Breast epithelium (tissue), 4 donors: Measurements from ENCODE around the gene MAP4K1. TPM values are rescaled to one million over a fixed set of nuclear protein-coding genes. Genes with fewer than 3 reads are reported as not detected.

ENCODE experiments used
- DNase-seq, 2 donors: peaks; one replicate each; pipeline ENCODE4 v3.0.0-alpha.2; 2019; ENCODE audit warnings: low spot score in 2 of 2
- H3K27ac ChIP-seq, 2 donors: fragments of 200-600 bp; sonication (generic) in 1 of 2; one replicate each; pipeline ENCODE4 v1.5.1; 2016 to 2019; ENCODE audit warnings: mild to moderate bottlenecking in 1 of 2
- H3K27me3 ChIP-seq, 2 donors: fragments of 200-600 bp; sonication (generic) in 1 of 2; one replicate each; pipeline versions ENCODE4 v1.5.1 to v1.6.0; 2017 to 2019; ENCODE audit warnings: control low read depth in 1 of 2, mild to moderate bottlenecking in 1 of 2
- H3K36me3 ChIP-seq: fragments of 200-600 bp; one replicate; pipeline ENCODE4 v1.5.1; 2019
- H3K4me1 ChIP-seq, 2 donors: fragments of 200-600 bp; sonication (generic); one replicate each; pipeline ENCODE4 v1.5.1; 2016 to 2019; ENCODE audit warnings: control low read depth in 1 of 2
- H3K4me3 ChIP-seq, 3 donors: fragments of 200-600 bp; sonication (generic); 1 replicate in 2 of 3; 2 replicates in 1 of 3; pipeline ENCODE4 v1.5.1; 2016 to 2019; ENCODE audit warnings: mild to moderate bottlenecking in 3 of 3, moderate library complexity in 2 of 3
- H3K9me3 ChIP-seq, 2 donors: fragments of 200-600 bp; sonication (generic) in 1 of 2; one replicate each; pipeline ENCODE4 v1.5.1; 2016 to 2019; ENCODE audit warnings: control low read depth in 1 of 2
- POLR2A ChIP-seq: fragments of 450-650 bp; IDR thresholded peaks from one replicate; pipeline ENCODE4 v1.6.1; 2016; ENCODE audit warnings: antibody characterized with exemption, mild to moderate bottlenecking, moderate library complexity
- POLR2AphosphoS5 ChIP-seq, 3 donors: sonication (generic); formaldehyde crosslinking; IDR thresholded peaks; one replicate each; pipeline ENCODE4 v1.6.1; 2017; ENCODE audit warnings: antibody characterized with exemption in 3 of 3
- intact Hi-C: fragments of 100-400 bp; cut with DNase I; formaldehyde crosslinking; loops from one replicate; pipeline ENCODE4 v1.15.1; 2023; ENCODE audit warnings: low total_unique reads
- total RNA-seq, 3 donors: library from RNA; depleted of rRNA; stranded (reverse); fragments of >200 nt; gene quantifications; one replicate each; pipeline ENCODE4 v1.1.0, GENCODE V29; 2016
- TF ChIP-seq, protein P1 (sequence below), 3 donors: fragments of 450-650 bp; IDR thresholded peaks; one replicate each; pipeline ENCODE4 v1.5.1; 2016 to 2017; ENCODE audit warnings: antibody characterized with exemption in 3 of 3, mild to moderate bottlenecking in 3 of 3, moderate library complexity in 3 of 3

The MAP4K1 gene
- total RNA-seq, 3 donors from 2014 or later, result 2.5 to 9.3 (median 3.6) TPM

DNA sequence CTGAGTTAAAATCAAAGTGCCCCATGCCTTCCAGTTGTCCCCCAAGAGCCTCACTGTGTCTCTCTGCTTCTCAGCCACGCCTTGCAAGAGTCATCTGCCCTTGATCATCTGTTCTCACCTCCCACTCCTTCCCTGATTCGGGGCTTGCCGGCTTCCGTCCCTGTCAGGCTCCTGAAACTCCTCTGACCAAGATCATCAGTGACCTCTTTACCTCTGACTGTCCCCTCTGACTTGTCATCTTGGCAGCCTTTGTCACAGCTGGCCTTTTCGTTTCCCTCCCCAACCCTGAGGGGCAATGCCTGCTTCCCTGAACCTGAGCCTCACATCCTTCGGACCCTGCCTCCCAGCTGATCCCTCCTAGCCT, 66.3 kb downstream of the MAP4K1 start:
- Histone ChIP-seq H3K36me3 (no peaks in the 10 kb centered on the region), H3K9me3 (no peaks in the 10 kb centered on the region), H3K27ac (no peak overlapping the region), H3K27me3 (no peaks in the 10 kb centered on the region), H3K4me1 (no peaks in the 10 kb centered on the region), H3K4me3 (no peak overlapping the region)
- TF ChIP-seq POLR2AphosphoS5 (IDR thresholded peaks at IDR 0.05) (no peak), POLR2A (no peak)
- TF ChIP-seq, protein P1, sequence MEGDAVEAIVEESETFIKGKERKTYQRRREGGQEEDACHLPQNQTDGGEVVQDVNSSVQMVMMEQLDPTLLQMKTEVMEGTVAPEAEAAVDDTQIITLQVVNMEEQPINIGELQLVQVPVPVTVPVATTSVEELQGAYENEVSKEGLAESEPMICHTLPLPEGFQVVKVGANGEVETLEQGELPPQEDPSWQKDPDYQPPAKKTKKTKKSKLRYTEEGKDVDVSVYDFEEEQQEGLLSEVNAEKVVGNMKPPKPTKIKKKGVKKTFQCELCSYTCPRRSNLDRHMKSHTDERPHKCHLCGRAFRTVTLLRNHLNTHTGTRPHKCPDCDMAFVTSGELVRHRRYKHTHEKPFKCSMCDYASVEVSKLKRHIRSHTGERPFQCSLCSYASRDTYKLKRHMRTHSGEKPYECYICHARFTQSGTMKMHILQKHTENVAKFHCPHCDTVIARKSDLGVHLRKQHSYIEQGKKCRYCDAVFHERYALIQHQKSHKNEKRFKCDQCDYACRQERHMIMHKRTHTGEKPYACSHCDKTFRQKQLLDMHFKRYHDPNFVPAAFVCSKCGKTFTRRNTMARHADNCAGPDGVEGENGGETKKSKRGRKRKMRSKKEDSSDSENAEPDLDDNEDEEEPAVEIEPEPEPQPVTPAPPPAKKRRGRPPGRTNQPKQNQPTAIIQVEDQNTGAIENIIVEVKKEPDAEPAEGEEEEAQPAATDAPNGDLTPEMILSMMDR (IDR thresholded peaks at IDR 0.05), result no peak
- DNase-seq, result no peak
- intact Hi-C loops, result no loop called here

DNA sequence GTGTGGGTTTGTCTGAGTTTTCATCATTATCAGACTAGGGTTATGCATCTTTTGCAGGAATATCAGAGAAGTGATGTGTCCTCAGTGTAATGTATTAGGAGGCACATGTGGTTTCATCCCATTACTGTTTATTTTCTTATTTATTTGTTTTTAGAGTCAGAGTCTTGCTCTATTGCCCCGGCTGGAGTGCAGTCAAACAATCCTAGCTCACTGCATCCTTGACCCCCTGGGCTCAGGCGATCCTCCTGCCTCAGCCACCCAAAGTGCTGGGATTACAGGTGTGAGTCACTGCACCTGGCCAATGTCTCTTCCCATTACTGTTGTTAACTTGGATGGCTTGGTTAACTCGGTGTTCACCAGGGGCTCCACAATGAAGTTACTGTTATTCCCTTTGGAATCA, 67.4 kb downstream of the MAP4K1 start:
- H3K4me3 ChIP-seq, result no peak overlapping the region
- TF ChIP-seq POLR2AphosphoS5 (IDR thresholded peaks at IDR 0.05) (no peak), POLR2A (no peak)
- TF ChIP-seq, protein P1 (IDR thresholded peaks at IDR 0.05), result no peak
- no peaks in the 10 kb centered on the region for H3K9me3 ChIP-seq
- intact Hi-C loops, result no loop called here
- H3K27me3 ChIP-seq, result no peaks in the 10 kb centered on the region
- no peak for DNase-seq
- no peak overlapping the region for H3K27ac ChIP-seq
- H3K36me3 ChIP-seq, result no peaks in the 10 kb centered on the region
- no peaks in the 10 kb centered on the region for H3K4me1 ChIP-seq

DNA sequence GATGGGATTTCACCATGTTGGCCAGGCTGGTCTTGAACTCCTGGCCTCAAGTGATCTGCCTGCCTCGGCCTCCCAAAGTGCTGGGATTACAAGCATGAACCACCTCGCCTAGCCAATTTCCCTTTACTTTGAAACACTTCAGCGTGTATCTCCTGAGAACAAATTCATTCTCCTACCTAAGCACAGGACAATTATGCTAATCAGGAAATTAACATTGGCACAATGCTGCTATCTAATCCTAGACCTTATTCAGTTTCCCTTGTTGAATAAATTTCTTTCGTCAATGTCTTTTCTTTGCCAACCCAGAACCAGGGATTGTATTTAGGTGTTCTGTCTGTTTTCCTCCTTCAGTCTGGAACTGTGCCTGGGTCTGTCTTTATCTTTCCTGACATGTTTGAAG, 67.8 kb downstream of the MAP4K1 start:
- Histone ChIP-seq H3K27ac (no peak overlapping the region), H3K9me3 (no peaks in the 10 kb centered on the region), H3K36me3 (no peaks in the 10 kb centered on the region), H3K4me3 (no peak overlapping the region), H3K4me1 (no peaks in the 10 kb centered on the region), H3K27me3 (no peaks in the 10 kb centered on the region)
- intact Hi-C loops, result loop anchor here (5.0 kb wide), 1 partner anchor 47 kb away; no protein-coding TSS in a partner anchor
- no peak for TF ChIP-seq POLR2AphosphoS5 (IDR thresholded peaks at IDR 0.05)
- no peak for TF ChIP-seq POLR2A
- TF ChIP-seq, protein P1 (IDR thresholded peaks at IDR 0.05), result no peak
- no peak for DNase-seq

DNA sequence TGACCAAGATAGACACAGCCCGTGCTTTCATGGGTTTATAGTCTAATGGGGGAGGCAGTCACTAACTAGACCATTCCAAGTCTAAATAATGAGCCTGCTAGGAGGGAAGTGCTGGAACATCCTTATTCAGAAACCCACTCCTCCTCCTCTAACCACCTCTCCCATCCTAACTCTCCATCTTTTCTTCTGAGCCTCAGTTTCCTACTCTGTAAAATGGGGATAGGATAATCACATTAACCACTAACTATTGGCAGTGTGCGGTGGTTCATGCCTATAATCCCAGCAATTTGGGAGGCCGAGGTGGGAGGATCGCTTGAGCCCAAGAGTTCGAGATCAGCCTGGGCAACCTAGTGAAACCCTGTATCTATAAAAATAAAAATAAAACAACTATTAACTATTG, 68.7 kb downstream of the MAP4K1 start:
- no peak overlapping the region for H3K27ac ChIP-seq
- intact Hi-C loops, result loop anchor here (5.0 kb wide), 1 partner anchor 48 kb away; no protein-coding TSS in a partner anchor
- H3K36me3 ChIP-seq, result no peaks in the 10 kb centered on the region
- DNase-seq, result no peak
- H3K27me3 ChIP-seq, result no peaks in the 10 kb centered on the region
- TF ChIP-seq POLR2AphosphoS5 (IDR thresholded peaks at IDR 0.05) (no peak), POLR2A (no peak)
- TF ChIP-seq, protein P1 (IDR thresholded peaks at IDR 0.05), result no peak
- no peak overlapping the region for H3K4me3 ChIP-seq
- no peaks in the 10 kb centered on the region for H3K9me3 ChIP-seq
- H3K4me1 ChIP-seq, result no peaks in the 10 kb centered on the region

DNA sequence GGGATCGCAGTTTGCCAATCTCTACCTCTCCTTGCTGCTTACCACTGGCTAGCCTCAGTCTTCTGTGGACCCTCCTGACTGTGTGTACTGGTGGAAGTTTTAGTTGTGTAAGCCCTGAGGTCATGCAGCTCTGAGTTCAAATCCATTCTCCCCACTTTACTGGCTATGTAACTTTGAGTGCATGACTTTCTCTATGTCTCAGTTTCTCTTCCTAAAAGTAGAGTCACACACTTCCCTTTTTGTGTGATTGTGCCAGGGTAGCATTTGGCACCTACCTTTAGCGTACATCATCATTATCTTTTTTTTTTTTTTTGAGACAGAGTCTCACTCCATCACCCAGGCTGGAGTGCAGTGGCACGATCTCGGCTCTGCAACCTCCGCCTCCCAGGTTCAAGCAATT, 70.3 kb downstream of the MAP4K1 start:
- H3K36me3 ChIP-seq, result no peaks in the 10 kb centered on the region
- H3K9me3 ChIP-seq, result no peaks in the 10 kb centered on the region
- H3K4me3 ChIP-seq, result no peak overlapping the region
- DNase-seq, result no peak
- no peaks in the 10 kb centered on the region for H3K4me1 ChIP-seq
- intact Hi-C loops, result loop anchor here (5.0 kb wide), 1 partner anchor 50 kb away; no protein-coding TSS in a partner anchor
- H3K27ac ChIP-seq, result no peak overlapping the region
- TF ChIP-seq, protein P1 (IDR thresholded peaks at IDR 0.05), result no peak
- TF ChIP-seq POLR2AphosphoS5 (IDR thresholded peaks at IDR 0.05) (no peak), POLR2A (no peak)
- H3K27me3 ChIP-seq, result no peaks in the 10 kb centered on the region
